ENCODE results near the gene SOD2. TPM values are rescaled to one million over a fixed set of nuclear protein-coding genes. Genes with fewer than 3 reads are reported as not detected.

SOD2 gene
- total RNA-seq, 1 experiment from 2014 or later = 80.5 TPM

- Histone ChIP-seq H3K27ac (ENCODE audit: insufficient read length, low read depth, low read length) (no peak overlapping the region), H3K4ac (ENCODE audit: low read depth, low read length) (no peak overlapping the region), H2BK12ac (ENCODE audit: insufficient read length, low read depth, low read length) (no peak overlapping the region), H4K5ac (ENCODE audit: insufficient read length, low read depth, low read length) (no peak overlapping the region), H4K8ac (replicated peaks; ENCODE audit: insufficient read length, low read depth, low read length) (no peak overlapping the region), H3K56ac (ENCODE audit: insufficient read length, low read depth, low read length) (no peak overlapping the region), H3K79me1 (ENCODE audit: insufficient read depth, low read depth, low read length, poor library complexity, severe bottlenecking) (no peaks in the 10 kb centered on the region), H2BK5ac (ENCODE audit: insufficient read length, low read length) (no peak overlapping the region), H2BK15ac (ENCODE audit: low read depth, low read length) (no peak overlapping the region), H3K4me2 (ENCODE audit: insufficient read depth, insufficient read length, low read length) (no peak overlapping the region), H2AK5ac (ENCODE audit: insufficient read length, low read length) (no peak overlapping the region), H3K9ac (ENCODE audit: extremely low read depth, insufficient read length, low read length) (no peak overlapping the region), H3K27me3 (ENCODE audit: insufficient read depth, low read length) (no peaks in the 10 kb centered on the region), H3K18ac (ENCODE audit: insufficient read length, low read depth, low read length) (no peak overlapping the region), H2BK120ac (ENCODE audit: low read depth, low read length, poor library complexity, severe bottlenecking) (no peak overlapping the region), H3K79me2 (ENCODE audit: insufficient read depth, low read length) (peaks cover 26% of the 10 kb centered on the region), H3K14ac (ENCODE audit: insufficient read depth, low read length) (no peak overlapping the region), H4K20me1 (ENCODE audit: control insufficient read depth, insufficient read depth, insufficient read length) (no peaks in the 10 kb centered on the region), H3K23ac (ENCODE audit: insufficient read length, low read depth, low read length) (no peak overlapping the region), H4K91ac (ENCODE audit: insufficient read length, low read depth, low read length) (no peak overlapping the region), H3K9me3 (ENCODE audit: control insufficient read depth, low read depth, low read length) (no peaks in the 10 kb centered on the region), H2BK20ac (ENCODE audit: low read depth, low read length, poor library complexity, severe bottlenecking) (no peak overlapping the region), H3T11ph (ENCODE audit: low read length) (no peak overlapping the region), H3K4me1 (ENCODE audit: insufficient read depth, low read length) (no peaks in the 10 kb centered on the region), H3K23me2 (ENCODE audit: insufficient read length, low read depth, low read length, poor library complexity, severe bottlenecking) (peaks cover 3% of the 10 kb centered on the region), H2AFZ (ENCODE audit: low read length) (no peak overlapping the region)
- WGBS (ENCODE audit: extremely low coverage, insufficient read length, low lambda C conversion rate) = no CpG with 5 or more reads among the region's 4 CpGs
- DNase-seq = no peak
- no peak for TF ChIP-seq CTCF (conservative IDR thresholded peaks at IDR 0.05)
- H3K4me1 Mint-ChIP-seq = peaks cover 22 to 24% of the 10 kb centered on the region in 2 experiments
- H3K36me3 Mint-ChIP-seq (ENCODE audit: insufficient read depth in 1 of 3, low read depth in 3 of 3) = peaks cover 10 to 16% (median 14%) of the 10 kb centered on the region in 3 experiments
- H3K4me3 Mint-ChIP-seq = peak overlapping the region in 1 of 2 experiments; percentile 58; a peak in 2 of 5 replicates
- peak overlapping the region in 1 of 3 experiments; percentile 15; a peak in 1 of 7 replicates for H3K27ac Mint-ChIP-seq
- H3K9me3 Mint-ChIP-seq = no peaks in the 10 kb centered on the region; a peak in 2 of 5 replicates
- no peaks in the 10 kb centered on the region; the same call in 1 of the 2 replicates for H3K27me3 Mint-ChIP-seq (ENCODE audit: low read depth)
Observed at GRCh38 chr6:159724778-159725177, 31.7 kb upstream of the SOD2 start.

Data from H9 (cell line).